ENCODE measurements around the gene PRDM16. TPM values are rescaled to one million over a fixed set of nuclear protein-coding genes. Genes with fewer than 3 reads are reported as not detected.

PRDM16 gene
- total and polyA plus RNA-seq, 2 of the 8 experiments (the other 6 are each of a cell fraction or from before 2014, with no cell fraction given) = 0.39 to 0.43 TPM

DNA sequence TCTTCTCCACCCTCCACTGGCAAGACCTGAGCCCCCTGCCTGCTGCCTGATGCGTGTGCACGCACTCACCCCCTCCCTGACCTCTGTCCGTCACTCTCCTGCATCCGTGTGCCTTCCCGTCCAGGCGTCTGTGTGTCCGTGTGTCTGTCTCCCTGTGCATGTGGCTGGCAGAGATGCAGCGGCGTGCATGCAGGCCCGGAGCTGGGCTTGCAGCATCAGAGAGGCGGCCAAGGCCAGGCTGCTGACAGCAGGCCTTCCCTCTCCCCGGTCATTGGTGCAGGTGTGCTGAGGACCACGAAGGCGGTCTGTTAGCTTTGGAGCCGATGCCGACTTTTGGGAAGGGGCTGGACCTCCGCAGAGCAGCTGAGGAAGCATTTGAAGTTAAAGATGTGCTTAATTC is 362.7 kb downstream of the PRDM16 start:
- Histone ChIP-seq H3K79me1 (ENCODE audit: low read depth, low read length) (no peaks in the 10 kb centered on the region), H3K4me1 (replicated peaks in 1 of 4; ENCODE audit: control insufficient read depth in 3 of 4, insufficient read depth in 4 of 4, low read length in 3 of 4) (peaks cover 0 to 7% (median 1%) of the 10 kb centered on the region in 4 experiments; a peak in 3 of 7 replicates), H3K9me3 (ENCODE audit: insufficient read depth in 2 of 2, low read depth in 1 of 2, low read length in 1 of 2) (no peaks in the 10 kb centered on the region), H2BK5ac (ENCODE audit: low read depth, low read length) (no peak overlapping the region; the same call in 1 of the 2 replicates), H3K4me2 (ENCODE audit: insufficient read depth in 1 of 2, low read depth in 2 of 2, low read length in 2 of 2) (no peak overlapping the region), H4K5ac (ENCODE audit: insufficient read length, low read depth, low read length) (no peak overlapping the region), H3K18ac (ENCODE audit: extremely low read depth, low read length) (no peak overlapping the region), H4K91ac (replicated peaks; ENCODE audit: insufficient read length, low read length) (peak overlapping the region; percentile 91), H3K27ac (ENCODE audit: low read depth, low read length) (no peak overlapping the region), H3K9ac (replicated peaks in 1 of 4; ENCODE audit: extremely low read depth in 1 of 4, low read depth in 3 of 4, low read length in 3 of 4) (no peak overlapping the region), H3K79me2 (ENCODE audit: control insufficient read depth in 1 of 2, insufficient read depth in 2 of 2, low read length in 2 of 2) (no peaks in the 10 kb centered on the region), H2BK12ac (ENCODE audit: low read depth, low read length) (no peak overlapping the region; the same call in 1 of the 2 replicates), H3K23me2 (ENCODE audit: low read depth, low read length) (no peaks in the 10 kb centered on the region), H2AK5ac (ENCODE audit: low read depth, low read length) (peak overlapping the region; percentile 69; the same call in 1 of the 2 replicates), H4K20me1 (replicated peaks in 1 of 2; ENCODE audit: control insufficient read depth in 1 of 2, insufficient read depth in 2 of 2, low read length in 2 of 2) (peaks cover 0 to 8% of the 10 kb centered on the region in 2 experiments), H3K14ac (ENCODE audit: insufficient read length) (no peak overlapping the region), H2BK20ac (ENCODE audit: low read length) (no peak overlapping the region), H2BK15ac (ENCODE audit: low read length) (peak overlapping the region; percentile 97; the same call in 1 of the 2 replicates), H3K4me3 (ENCODE audit: extremely low read depth in 1 of 4, insufficient read depth in 2 of 4, low read depth in 3 of 4, low read length in 4 of 4) (no peak overlapping the region), H4K8ac (ENCODE audit: extremely low read depth, insufficient read depth, low read length) (peak overlapping the region; percentile 78; the same call in 1 of the 2 replicates), H3K23ac (ENCODE audit: insufficient read length) (no peak overlapping the region), H3K36me3 (ENCODE audit: control insufficient read depth in 2 of 4, insufficient read depth in 4 of 4, low read length in 3 of 4) (no peaks in the 10 kb centered on the region), H3K4ac (replicated peaks; ENCODE audit: insufficient read length, low read depth, low read length) (no peak overlapping the region), H3K27me3 (replicated peaks in 1 of 4; ENCODE audit: control insufficient read depth in 3 of 4, extremely low read depth in 1 of 4, insufficient read depth in 3 of 4, low read length in 3 of 4) (no peaks in the 10 kb centered on the region), H2BK120ac (replicated peaks; ENCODE audit: low read depth, low read length) (no peak overlapping the region), H3K56ac (replicated peaks; ENCODE audit: insufficient read length, low read depth, low read length) (no peak overlapping the region), H2AFZ (ENCODE audit: low read length) (no peak overlapping the region)
- FAIRE-seq (no peak), DNase-seq (ENCODE audit: low read depth in 1 of 2, low spot score in 2 of 2) (no peak)
- ChIA-PET CTCF (ENCODE audit: partially characterized antibody) (interaction anchor here (0.5 to 4.7 kb wide), 23 partner anchors 8 to 1592 kb away, joined by 3 to 50 read pairs (median 3); no protein-coding TSS in a partner anchor), POLR2A (ENCODE audit: partially characterized antibody) (no interaction called here)
- WGBS, 2 experiments (ENCODE audit: extremely low coverage in 1 of 2, insufficient coverage in 1 of 2, insufficient read length in 1 of 2, insufficient replicate concordance in 2 of 2, low coverage in 1 of 2, low lambda C conversion rate in 2 of 2, missing lambda C conversion rate in 1 of 2) = 89% methylated on average over 16 of the region's 17 CpGs; no CpG with 5 or more reads in 1 of the 2 experiments
- TF ChIP-seq EGR1 (IDR thresholded peaks at IDR 0.05; ENCODE audit: borderline replicate concordance, low read depth, low read length) = no peak
- TF ChIP-seq YY1 (IDR thresholded peaks at IDR 0.05; ENCODE audit: low read depth, low read length) = no peak
- no peak for TF ChIP-seq GTF2F1 (IDR thresholded peaks at IDR 0.05; ENCODE audit: borderline replicate concordance, low read depth, low read length)
- no peak for TF ChIP-seq RAD21 (IDR thresholded peaks at IDR 0.05 in 1 of 2, conservative IDR thresholded peaks at IDR 0.05 in 1 of 2; ENCODE audit: low read depth in 2 of 2, low read length in 2 of 2)
- TF ChIP-seq CTCF (IDR thresholded peaks at IDR 0.05; ENCODE audit: control extremely low read depth in 1 of 3, insufficient read depth in 1 of 3, low read depth in 1 of 3, low read length in 3 of 3) = no peak
- TF ChIP-seq USF2 (IDR thresholded peaks at IDR 0.05; ENCODE audit: low read length) = no peak
- TF ChIP-seq CBX8 (IDR thresholded peaks at IDR 0.05; ENCODE audit: borderline replicate concordance, low read depth, low read length) = no peak

Measured in H1 (cell line).